Large intestine (tissue), 3 donors: ENCODE measurements around the gene LILRA2. TPM values are rescaled to one million over a fixed set of nuclear protein-coding genes. Genes with fewer than 3 reads are reported as not detected.
"Not testable (repeated sequence)": the region's sequence is repeated elsewhere in the genome, so short reads cannot be mapped to it uniquely, and the experiment has no call there.

Source experiments
- DNase-seq, 2 donors: peaks; one replicate each; pipeline versions ENCODE4 v3.0.0 to v3.0.0-alpha.2; 2013
- H3K27ac ChIP-seq: one replicate; pipeline ENCODE4 v1.5.1; 2013; ENCODE audit warnings: low read length
- H3K27me3 ChIP-seq: 2 replicates; pipeline ENCODE4 v1.6.1; 2013; ENCODE audit warnings: low read length; ENCODE audit not compliant: control insufficient read depth, insufficient read depth
- H3K36me3 ChIP-seq: 2 replicates; pipeline ENCODE4 v1.6.1; 2013; ENCODE audit warnings: low read length; ENCODE audit not compliant: control insufficient read depth, insufficient read depth
- H3K4me1 ChIP-seq: one replicate; pipeline ENCODE4 v1.6.1; 2013; ENCODE audit warnings: low read length; ENCODE audit not compliant: control insufficient read depth, insufficient read depth
- H3K4me3 ChIP-seq: one replicate; pipeline ENCODE4 v1.5.1; 2013; ENCODE audit warnings: low read length
- H3K9me3 ChIP-seq: one replicate; pipeline ENCODE4 v1.6.1; 2013; ENCODE audit warnings: mild to moderate bottlenecking, low read depth, low read length, moderate library complexity; ENCODE audit not compliant: control insufficient read depth
- WGBS: methylation state at CpG from one replicate; pipeline ENCODE4 v1.1.5; 2013; ENCODE audit warnings: low lambda C conversion rate; ENCODE audit not compliant: insufficient coverage; 5-methylcytosine and 5-hydroxymethylcytosine counted together
- polyA plus RNA-seq: library from polyadenylated mRNA; unstranded; fragments of 120-200 nt; gene quantifications from one replicate; pipeline ENCODE4 v1.2.1, GENCODE V29; 2013

The LILRA2 gene
- polyA plus RNA-seq, 1 donor: 0.24 TPM

DNA sequence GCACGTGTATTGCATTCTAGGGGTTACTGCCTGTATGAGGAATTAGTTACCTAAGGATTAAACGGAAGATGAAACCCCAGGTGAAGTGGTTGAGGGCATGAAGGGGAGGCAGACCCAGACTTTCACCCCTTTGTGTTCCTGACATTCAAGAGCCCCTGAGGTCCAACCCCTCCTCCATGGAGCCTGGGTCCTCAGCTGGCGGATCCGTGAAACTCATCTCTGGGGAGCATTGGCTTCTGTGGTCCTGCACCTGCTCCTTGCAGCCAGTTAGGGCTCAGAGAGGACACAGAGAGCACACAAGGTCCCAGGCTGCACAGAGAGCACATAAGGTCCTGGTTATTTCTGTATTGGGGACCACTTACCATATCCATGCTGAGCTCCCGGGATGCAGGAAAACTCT is 12.8 kb downstream of the LILRA2 start:
- no peaks in the 10 kb centered on the region for H3K4me1 ChIP-seq
- no CpG with 5 or more reads among the region's 5 CpGs for WGBS

DNA sequence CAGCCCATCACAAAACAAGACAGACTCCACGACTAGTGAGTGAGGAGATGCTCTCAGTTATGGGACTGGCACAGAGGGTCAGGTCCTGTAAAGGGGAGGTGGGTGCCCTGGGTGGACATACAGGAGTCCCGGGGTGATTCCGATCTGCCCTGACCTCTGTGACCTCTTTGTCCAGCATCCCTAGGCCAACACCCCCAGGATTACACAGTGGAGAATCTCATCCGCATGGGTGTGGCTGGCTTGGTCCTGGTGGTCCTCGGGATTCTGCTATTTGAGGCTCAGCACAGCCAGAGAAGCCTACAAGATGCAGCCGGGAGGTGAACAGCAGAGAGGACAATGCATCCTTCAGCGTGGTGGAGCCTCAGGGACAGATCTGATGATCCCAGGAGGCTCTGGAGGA is 13.4 kb downstream of the LILRA2 start:
- no peaks in the 10 kb centered on the region for H3K36me3 ChIP-seq
- no peaks in the 10 kb centered on the region for H3K27me3 ChIP-seq
- H3K9me3 ChIP-seq: no peaks in the 10 kb centered on the region
- WGBS: no CpG with 5 or more reads among the region's 7 CpGs
- H3K27ac ChIP-seq: no peak overlapping the region
- no peaks in the 10 kb centered on the region for H3K4me1 ChIP-seq
- DNase-seq: no peak
- no peak overlapping the region for H3K4me3 ChIP-seq

More for the DNA sequence above, 12.8 kb downstream of the LILRA2 start:
- DNase-seq: no peak
- no peak overlapping the region for H3K4me3 ChIP-seq
- no peaks in the 10 kb centered on the region for H3K9me3 ChIP-seq
- no peak overlapping the region for H3K27ac ChIP-seq
- no peaks in the 10 kb centered on the region for H3K27me3 ChIP-seq
- H3K36me3 ChIP-seq: no peaks in the 10 kb centered on the region

DNA sequence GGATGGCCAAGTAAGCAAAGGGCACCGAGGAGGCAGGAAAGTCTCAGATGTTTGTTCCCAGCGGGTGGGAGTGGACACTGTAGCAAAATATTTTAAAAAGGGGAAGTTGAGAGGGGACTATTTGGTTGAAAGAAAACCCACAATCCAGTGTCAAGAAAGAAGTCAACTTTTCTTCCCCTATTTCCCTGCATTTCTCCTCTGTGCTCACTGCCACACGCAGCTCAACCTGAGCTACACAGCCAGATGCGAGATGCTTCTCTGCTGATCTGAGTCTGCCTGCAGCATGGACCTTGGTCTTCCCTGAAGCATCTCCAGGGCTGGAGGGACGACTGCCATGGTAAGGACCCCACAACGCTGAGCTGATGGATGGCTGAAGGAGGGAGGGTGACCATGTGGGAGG is 19.9 kb downstream of the LILRA2 start, which contains the start of gene LILRA1:
TSS of gene LILRA1 (plus strand) at position 188 of the 400 bp plus-strand sequence. CDS start 613 bp downstream, outside the sequence.
- not testable (repeated sequence) for H3K27ac ChIP-seq, H3K4me1 ChIP-seq, H3K27me3 ChIP-seq, H3K4me3 ChIP-seq, DNase-seq, H3K36me3 ChIP-seq, H3K9me3 ChIP-seq
- WGBS: 100% methylated on average over 1 of the region's 6 CpGs

DNA sequence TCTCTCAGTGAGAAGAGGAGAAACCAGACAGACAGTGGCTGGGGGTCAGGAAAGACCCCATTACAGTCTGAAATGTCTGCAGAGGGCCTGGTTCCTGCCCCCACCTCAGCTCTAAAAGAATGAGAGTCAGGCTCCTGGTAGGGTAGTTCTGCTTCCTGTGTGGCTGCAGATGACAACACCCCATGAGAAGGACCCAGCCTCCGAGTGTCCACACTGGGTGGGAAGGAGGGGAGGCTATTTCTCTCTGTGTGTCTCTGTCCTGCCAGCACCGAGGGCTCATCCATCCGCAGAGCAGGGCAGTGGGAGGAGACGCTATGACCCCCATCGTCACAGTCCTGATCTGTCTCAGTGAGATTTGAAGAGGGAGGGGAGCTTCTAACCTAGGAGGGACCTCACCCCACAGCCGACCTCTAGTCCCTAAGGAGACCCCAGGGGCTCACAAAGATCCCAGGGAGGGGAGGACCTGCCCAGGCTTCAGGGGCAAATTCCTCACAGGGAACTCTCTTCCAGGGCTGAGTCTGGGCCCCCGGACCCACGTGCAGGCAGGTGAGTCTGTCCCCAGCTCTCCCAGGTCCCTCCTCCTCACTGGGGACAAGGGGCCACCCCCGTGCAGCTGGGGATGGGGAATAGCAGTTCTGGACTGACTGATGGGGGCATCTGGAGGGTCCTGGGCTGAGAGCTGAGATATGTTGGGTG is 20.5 kb downstream of the LILRA2 start:
- not testable (repeated sequence) for H3K4me1 ChIP-seq, H3K27ac ChIP-seq, H3K9me3 ChIP-seq, H3K36me3 ChIP-seq, H3K4me3 ChIP-seq, DNase-seq, H3K27me3 ChIP-seq
- WGBS: no CpG with 5 or more reads among the region's 9 CpGs

- Histone ChIP-seq H3K27ac (no peak overlapping the region), H3K4me1 (no peaks in the 10 kb centered on the region), H3K27me3 (no peaks in the 10 kb centered on the region), H3K36me3 (no peaks in the 10 kb centered on the region), H3K9me3 (no peaks in the 10 kb centered on the region), H3K4me3 (no peak overlapping the region)
- no peak for DNase-seq
- no CpG with 5 or more reads among the region's 5 CpGs for WGBS
Observed at GRCh38 chr19:54594737-54595136, 21.1 kb downstream of the LILRA2 start.

- not testable (repeated sequence) for H3K4me3 ChIP-seq, H3K36me3 ChIP-seq, H3K27me3 ChIP-seq, DNase-seq, H3K9me3 ChIP-seq, H3K27ac ChIP-seq, H3K4me1 ChIP-seq
- WGBS: no CpG with 5 or more reads among the region's 26 CpGs
Observed at GRCh38 chr19:54595680-54596436, 22.3 kb downstream of the LILRA2 start.

GRCh38 chr19:54600212-54600611 is 26.6 kb downstream of the LILRA2 start:
- Histone ChIP-seq H3K9me3 (no peaks in the 10 kb centered on the region), H3K27me3 (no peaks in the 10 kb centered on the region), H3K4me3 (no peak overlapping the region), H3K27ac (no peak overlapping the region), H3K36me3 (no peaks in the 10 kb centered on the region), H3K4me1 (no peaks in the 10 kb centered on the region)
- WGBS: no CpG with 5 or more reads among the region's 5 CpGs
- no peak for DNase-seq

DNA sequence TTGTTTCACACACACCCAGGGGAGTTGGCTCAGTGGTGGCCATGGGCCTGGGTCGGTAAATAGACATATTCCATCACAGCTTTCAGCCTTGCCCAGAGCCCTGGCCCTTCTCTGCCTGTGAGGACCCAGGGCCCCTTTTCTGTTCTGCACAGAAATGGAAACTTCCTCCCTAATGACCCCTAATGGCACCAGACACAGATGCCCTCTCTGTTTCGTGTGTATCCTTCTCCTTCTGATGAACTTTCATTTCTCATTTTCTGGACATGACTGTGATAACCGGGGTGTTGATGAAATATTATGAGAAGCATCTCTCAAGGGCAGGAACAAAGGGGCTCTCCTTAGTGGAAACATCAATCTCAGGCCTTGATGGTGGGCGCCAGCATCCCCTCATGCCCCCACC is 32.6 kb downstream of the LILRA2 start:
- peak in 1 of 2 donors; percentile 6 for DNase-seq
- peaks cover 12% of the 10 kb centered on the region for H3K9me3 ChIP-seq
- no CpG with 5 or more reads among the region's 4 CpGs for WGBS

GRCh38 chr19:54606891-54607784 is 33.5 kb downstream of the LILRA2 start:
- H3K36me3 ChIP-seq: no peaks in the 10 kb centered on the region
- no CpG with 5 or more reads among the region's 16 CpGs for WGBS
- no peaks in the 10 kb centered on the region for H3K4me1 ChIP-seq
- H3K27ac ChIP-seq: no peak overlapping the region
- H3K9me3 ChIP-seq: peaks cover 12% of the 10 kb centered on the region
- DNase-seq: no peak
- H3K4me3 ChIP-seq: no peak overlapping the region
- no peaks in the 10 kb centered on the region for H3K27me3 ChIP-seq

More for the DNA sequence above, 32.6 kb downstream of the LILRA2 start:
- H3K36me3 ChIP-seq: no peaks in the 10 kb centered on the region
- H3K27ac ChIP-seq: no peak overlapping the region
- no peaks in the 10 kb centered on the region for H3K4me1 ChIP-seq
- H3K27me3 ChIP-seq: no peaks in the 10 kb centered on the region
- H3K4me3 ChIP-seq: no peak overlapping the region

GRCh38 chr19:54607785-54608150 is 34.2 kb downstream of the LILRA2 start:
- no CpG with 5 or more reads among the region's 5 CpGs for WGBS
- Histone ChIP-seq H3K4me3 (no peak overlapping the region), H3K36me3 (no peaks in the 10 kb centered on the region), H3K27me3 (no peaks in the 10 kb centered on the region), H3K4me1 (no peaks in the 10 kb centered on the region), H3K27ac (no peak overlapping the region), H3K9me3 (peaks cover 12% of the 10 kb centered on the region)
- no peak for DNase-seq
